Activated CD4-positive, alpha-beta T cell treated with anti-CD3 and anti-CD28 coated beads for 36 hours (primary cell): ENCODE results near the gene SPON2. TPM values are rescaled to one million over a fixed set of nuclear protein-coding genes. Genes with fewer than 3 reads are reported as not detected.

Experiments used
- ATAC-seq: fragments of 200-7000 bp; cut with Tn5 transposase; one replicate; pipeline ENCODE4 v1.10.0; 2021; ENCODE audit warnings: mild to moderate bottlenecking, moderate library complexity
- CTCF ChIA-PET: fragments of 350-600 bp; sonication (Branson Sonifier 250); formaldehyde crosslinking; loops from one replicate; lab custom pipeline; 2021; ENCODE audit warnings: antibody characterized with exemption; lab: Charles Lee
- POLR2A ChIA-PET: fragments of 350-600 bp; sonication (Branson Sonifier 250); formaldehyde crosslinking; loops from one replicate; lab custom pipeline; 2021; ENCODE audit warnings: antibody characterized with exemption, inconsistent platforms; lab: Charles Lee
- DNase-seq: peaks from one replicate; pipeline ENCODE4 v3.0.0-alpha.2; 2020
- H3K27ac Mint-ChIP-seq: one replicate; pipeline ENCODE4 v1.8.0; 2021; ENCODE audit warnings: mixed read lengths
- H3K27me3 Mint-ChIP-seq: one replicate; pipeline ENCODE4 v1.8.0; 2021; ENCODE audit warnings: mixed read lengths
- H3K36me3 Mint-ChIP-seq: one replicate; pipeline ENCODE4 v1.8.0; 2021; ENCODE audit warnings: low read depth, mixed read lengths
- H3K4me1 Mint-ChIP-seq: one replicate; pipeline ENCODE4 v1.8.0; 2021; ENCODE audit warnings: mixed read lengths
- H3K4me3 Mint-ChIP-seq: one replicate; pipeline ENCODE4 v1.8.0; 2021; ENCODE audit warnings: mild to moderate bottlenecking, moderate library complexity, mixed read lengths
- H3K9me3 Mint-ChIP-seq: one replicate; pipeline ENCODE4 v1.8.0; 2021; ENCODE audit warnings: low read depth, mixed read lengths
- intact Hi-C, 2 experiments: fragments of 100-400 bp; cut with DNase I in 1 of 2; cut with micrococcal nuclease in 1 of 2; formaldehyde crosslinking; loops; one replicate each; pipeline versions ENCODE4 v1.14.2 to v1.15.1; 2022 to 2024; cut with DNase I, micrococcal nuclease
- total RNA-seq, 2 experiments: library from RNA; stranded (reverse); gene quantifications; one replicate each; pipeline ENCODE4 v1.2.3, GENCODE V29; 2021

The SPON2 gene
- total RNA-seq, 2 experiments from 2014 or later: 7.5 to 8.5 TPM

GRCh38 chr4:1160351-1160750, 12.0 kb downstream of the SPON2 start:
- Mint-ChIP-seq H3K4me3 (no peak overlapping the region), H3K27ac (no peak overlapping the region), H3K9me3 (peaks cover 8% of the 10 kb centered on the region), H3K4me1 (peaks cover 9% of the 10 kb centered on the region), H3K27me3 (peaks cover 6% of the 10 kb centered on the region), H3K36me3 (no peaks in the 10 kb centered on the region)
- CTCF ChIA-PET: no interaction called here
- no peak for ATAC-seq
- no peak for DNase-seq
- intact Hi-C loops: no loop called here
- POLR2A ChIA-PET: interaction anchor here (0.6 kb wide), 1 partner anchor 48 kb away, joined by 3 read pairs; no protein-coding TSS in a partner anchor

- no peak for ATAC-seq
- no peaks in the 10 kb centered on the region for H3K4me1 Mint-ChIP-seq
- no peak for DNase-seq
- H3K27ac Mint-ChIP-seq: no peak overlapping the region
- intact Hi-C loops: no loop called here
- no peaks in the 10 kb centered on the region for H3K36me3 Mint-ChIP-seq
- CTCF ChIA-PET: no interaction called here
- POLR2A ChIA-PET: no interaction called here
- peaks cover 8% of the 10 kb centered on the region for H3K9me3 Mint-ChIP-seq
- H3K27me3 Mint-ChIP-seq: peaks cover 5% of the 10 kb centered on the region
- no peak overlapping the region for H3K4me3 Mint-ChIP-seq
These were observed 16.3 kb downstream of the SPON2 start for GRCh38 chr4:1156069-1156468.

DNA sequence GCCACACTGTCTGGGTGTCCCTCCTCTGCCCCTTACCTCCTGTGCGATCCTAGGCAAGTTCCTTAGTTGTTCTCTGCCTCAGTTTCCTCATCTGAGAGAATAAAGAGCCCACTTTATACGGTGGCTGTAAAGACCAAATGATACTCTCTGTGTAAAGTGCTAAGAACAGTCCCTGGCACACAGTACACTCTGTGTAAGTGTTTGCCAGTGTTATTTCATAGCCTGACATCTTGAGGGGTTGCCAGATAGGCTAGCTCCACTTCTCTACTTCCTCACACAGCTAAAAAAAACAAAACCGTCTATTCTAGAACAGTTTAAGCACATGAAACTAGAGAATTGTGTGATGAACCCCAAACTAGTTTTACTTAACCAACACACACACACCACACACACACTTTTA, 17.1 kb downstream of the SPON2 start:
- peaks cover 8% of the 10 kb centered on the region for H3K9me3 Mint-ChIP-seq
- ChIA-PET POLR2A (no interaction called here), CTCF (interaction anchor here (0.6 kb wide), 1 partner anchor 112 kb away, joined by 4 read pairs; no protein-coding TSS in a partner anchor)
- peaks cover 5% of the 10 kb centered on the region for H3K27me3 Mint-ChIP-seq
- H3K27ac Mint-ChIP-seq: no peak overlapping the region
- H3K36me3 Mint-ChIP-seq: no peaks in the 10 kb centered on the region
- no peak for DNase-seq
- intact Hi-C loops: no loop called here
- H3K4me3 Mint-ChIP-seq: no peak overlapping the region
- no peak for ATAC-seq
- no peaks in the 10 kb centered on the region for H3K4me1 Mint-ChIP-seq

- Mint-ChIP-seq H3K4me1 (no peaks in the 10 kb centered on the region), H3K27me3 (peaks cover 5% of the 10 kb centered on the region), H3K27ac (no peak overlapping the region), H3K4me3 (no peak overlapping the region), H3K9me3 (peaks cover 8% of the 10 kb centered on the region), H3K36me3 (no peaks in the 10 kb centered on the region)
- ChIA-PET CTCF (no interaction called here), POLR2A (no interaction called here)
- DNase-seq (no peak), ATAC-seq (no peak)
- intact Hi-C loops: no loop called here
These were observed 17.7 kb downstream of the SPON2 start for GRCh38 chr4:1154523-1155182.

- Mint-ChIP-seq H3K9me3 (peaks cover 8% of the 10 kb centered on the region), H3K27ac (no peak overlapping the region), H3K36me3 (no peaks in the 10 kb centered on the region), H3K4me1 (no peaks in the 10 kb centered on the region), H3K4me3 (no peak overlapping the region), H3K27me3 (peaks cover 2% of the 10 kb centered on the region)
- no peak for DNase-seq
- CTCF ChIA-PET: no interaction called here
- intact Hi-C loops: no loop called here
- ATAC-seq: no peak
- POLR2A ChIA-PET: no interaction called here
These were observed 18.3 kb downstream of the SPON2 start for GRCh38 chr4:1154126-1154522.

GRCh38 chr4:1153567-1154090, 18.8 kb downstream of the SPON2 start:
- ChIA-PET POLR2A (no interaction called here), CTCF (interaction anchor here (1.2 kb wide), 1 partner anchor 111 kb away, joined by 3 read pairs; no protein-coding TSS in a partner anchor)
- Mint-ChIP-seq H3K36me3 (no peaks in the 10 kb centered on the region), H3K27me3 (peaks cover 2% of the 10 kb centered on the region), H3K9me3 (peaks cover 8% of the 10 kb centered on the region), H3K27ac (no peak overlapping the region), H3K4me1 (no peaks in the 10 kb centered on the region), H3K4me3 (no peak overlapping the region)
- no peak for ATAC-seq
- no peak for DNase-seq
- intact Hi-C loops: no loop called here

DNA sequence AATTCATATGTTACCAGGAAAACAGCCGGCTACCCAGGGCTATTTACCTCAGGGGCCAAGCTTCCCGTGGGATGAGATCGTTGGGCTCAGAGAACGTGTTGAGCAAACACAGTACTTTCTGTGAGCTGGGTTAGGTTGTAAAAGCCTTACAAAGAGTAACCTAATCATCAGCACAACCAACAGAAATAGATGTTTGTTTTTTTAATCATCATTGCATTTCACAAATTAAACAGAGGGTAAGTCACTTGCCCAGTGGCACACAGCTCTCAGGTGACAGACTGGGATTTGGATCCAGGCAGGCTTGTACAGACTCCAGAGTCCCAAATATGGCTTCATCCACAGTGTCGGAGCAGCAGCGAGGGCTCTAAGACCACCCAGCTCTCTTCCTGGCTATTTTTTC, 20.1 kb downstream of the SPON2 start:
- Mint-ChIP-seq H3K27me3 (peaks cover 2% of the 10 kb centered on the region), H3K4me3 (no peak overlapping the region), H3K27ac (no peak overlapping the region), H3K9me3 (no peaks in the 10 kb centered on the region), H3K36me3 (no peaks in the 10 kb centered on the region), H3K4me1 (no peaks in the 10 kb centered on the region)
- no peak for DNase-seq
- ATAC-seq: no peak
- intact Hi-C loops: no loop called here
- ChIA-PET CTCF (interaction anchor here (1.2 to 1.4 kb wide), 2 partner anchors 21 to 113 kb away, joined by 3 to 4 read pairs; no protein-coding TSS in a partner anchor), POLR2A (no interaction called here)

GRCh38 chr4:1151541-1151940, 20.8 kb downstream of the SPON2 start:
- ATAC-seq: no peak
- Mint-ChIP-seq H3K4me3 (no peak overlapping the region), H3K9me3 (no peaks in the 10 kb centered on the region), H3K27ac (no peak overlapping the region), H3K4me1 (no peaks in the 10 kb centered on the region), H3K27me3 (peaks cover 2% of the 10 kb centered on the region), H3K36me3 (no peaks in the 10 kb centered on the region)
- intact Hi-C loops: no loop called here
- POLR2A ChIA-PET: no interaction called here
- no peak for DNase-seq
- CTCF ChIA-PET: interaction anchor here (1.4 kb wide), 1 partner anchor 20 kb away, joined by 4 read pairs; no protein-coding TSS in a partner anchor

DNA sequence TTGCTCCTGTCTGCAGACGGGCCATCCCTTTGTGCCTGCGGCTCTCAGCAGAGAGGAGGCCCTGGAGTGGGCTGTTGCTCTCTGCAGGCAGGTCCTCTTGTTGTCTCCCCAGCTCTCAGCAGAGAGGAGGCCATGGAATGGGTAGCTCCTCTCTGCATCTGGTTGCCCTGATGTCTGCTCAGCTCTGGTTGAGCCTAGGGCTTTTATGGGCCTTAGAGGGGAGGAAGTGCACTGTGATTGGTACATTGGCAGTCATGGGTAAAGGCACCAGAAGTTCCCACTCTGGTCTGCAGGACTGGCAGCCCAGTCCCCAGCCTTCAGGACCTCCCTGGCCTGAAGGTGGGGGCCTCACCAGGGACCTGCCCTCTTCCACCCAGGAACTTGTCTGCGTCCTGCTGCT, 21.5 kb downstream of the SPON2 start:
- Mint-ChIP-seq H3K4me1 (no peaks in the 10 kb centered on the region), H3K27me3 (peaks cover 2% of the 10 kb centered on the region), H3K4me3 (no peak overlapping the region), H3K27ac (no peak overlapping the region), H3K9me3 (no peaks in the 10 kb centered on the region), H3K36me3 (no peaks in the 10 kb centered on the region)
- intact Hi-C loops: no loop called here
- POLR2A ChIA-PET: interaction anchor here (0.9 kb wide), 1 partner anchor 14 kb away, joined by 3 read pairs; no protein-coding TSS in a partner anchor
- ATAC-seq (no peak), DNase-seq (no peak)
- CTCF ChIA-PET: interaction anchor here (0.9 to 1.0 kb wide), 2 partner anchors 13 to 51 kb away, joined by 4 read pairs; no protein-coding TSS in a partner anchor

GRCh38 chr4:1139860-1140259, 32.5 kb downstream of the SPON2 start:
- ATAC-seq (no peak), DNase-seq (no peak)
- POLR2A ChIA-PET: no interaction called here
- intact Hi-C loops: no loop called here
- H3K27ac Mint-ChIP-seq: no peak overlapping the region
- H3K36me3 Mint-ChIP-seq: no peaks in the 10 kb centered on the region
- CTCF ChIA-PET: interaction anchor here (0.8 kb wide), 1 partner anchor 1881 kb away, joined by 3 read pairs; no protein-coding TSS in a partner anchor
- peaks cover 2% of the 10 kb centered on the region for H3K27me3 Mint-ChIP-seq
- no peaks in the 10 kb centered on the region for H3K9me3 Mint-ChIP-seq
- H3K4me1 Mint-ChIP-seq: peaks cover 18% of the 10 kb centered on the region
- H3K4me3 Mint-ChIP-seq: no peak overlapping the region

- POLR2A ChIA-PET: interaction anchor here (0.7 kb wide), 1 partner anchor 13 kb away, joined by 3 read pairs; no protein-coding TSS in a partner anchor
- H3K36me3 Mint-ChIP-seq: no peaks in the 10 kb centered on the region
- H3K27ac Mint-ChIP-seq: peak overlapping the region; percentile 7
- peak overlapping the region; percentile 62 for H3K4me3 Mint-ChIP-seq
- no peaks in the 10 kb centered on the region for H3K9me3 Mint-ChIP-seq
- peaks cover 18% of the 10 kb centered on the region for H3K4me1 Mint-ChIP-seq
- CTCF ChIA-PET: interaction anchor here (0.8 to 2.0 kb wide), 7 partner anchors 8 to 218 kb away, joined by 3 to 6 read pairs (median 4); no protein-coding TSS in a partner anchor
- ATAC-seq (no peak), DNase-seq (no peak)
- intact Hi-C loops: no loop called here
- peaks cover 2% of the 10 kb centered on the region for H3K27me3 Mint-ChIP-seq
These were observed 34.5 kb downstream of the SPON2 start for GRCh38 chr4:1137850-1138249.
